Karpas-422 (cell line): Measurements from ENCODE around the gene MYEOV. TPM values are rescaled to one million over a fixed set of nuclear protein-coding genes. Genes with fewer than 3 reads are reported as not detected.

Source experiments
- DNase-seq: peaks from one replicate; pipeline ENCODE4 v3.0.0-alpha.2; 2015
- H2AFZ ChIP-seq: fragments of 200-600 bp; sonication (generic); 2 replicates; pipeline ENCODE4 v1.6.1; 2014; ENCODE audit warnings: antibody characterized with exemption, low read length, mixed read lengths
- H3K27ac ChIP-seq: fragments of 200-600 bp; sonication (generic); 2 replicates; pipeline ENCODE4 v1.5.1; 2014; ENCODE audit warnings: mild to moderate bottlenecking, low read length, moderate library complexity
- H3K27me3 ChIP-seq: fragments of 200-600 bp; sonication (generic); 2 replicates; pipeline ENCODE4 v1.6.1; 2014; ENCODE audit warnings: low read length, mixed read lengths
- H3K36me3 ChIP-seq: fragments of 200-600 bp; sonication (generic); 2 replicates; pipeline ENCODE4 v1.6.1; 2014; ENCODE audit warnings: low read length, mixed read lengths; ENCODE audit not compliant: insufficient read depth
- H3K4me1 ChIP-seq: fragments of 200-600 bp; sonication (generic); 2 replicates; pipeline ENCODE4 v1.6.1; 2014; ENCODE audit warnings: mild to moderate bottlenecking, low read length, mixed read lengths
- H3K4me2 ChIP-seq: fragments of 200-600 bp; sonication (generic); 2 replicates; pipeline ENCODE4 v1.6.1; 2014; ENCODE audit warnings: low read length, low read depth, mild to moderate bottlenecking; ENCODE audit not compliant: poor library complexity, severe bottlenecking
- H3K4me3 ChIP-seq: fragments of 200-600 bp; sonication (generic); 2 replicates; pipeline ENCODE4 v1.5.1; 2014; ENCODE audit warnings: mild to moderate bottlenecking, antibody characterized with exemption, low read length, mixed read lengths
- H3K79me2 ChIP-seq: fragments of 200-600 bp; sonication (generic); 2 replicates; pipeline ENCODE4 v1.6.1; 2014; ENCODE audit warnings: mild to moderate bottlenecking, low read length, mixed read lengths
- H3K9ac ChIP-seq: fragments of 200-600 bp; sonication (generic); 2 replicates; pipeline ENCODE4 v1.6.0; 2014; ENCODE audit warnings: low read length
- H3K9me2 ChIP-seq: fragments of 200-600 bp; sonication (generic), shearing (Covaris generic); replicated peaks from 2 replicates; pipeline ENCODE4 v1.6.0; 2014; ENCODE audit warnings: mild to moderate bottlenecking, low read length, moderate library complexity; ENCODE audit not compliant: insufficient read depth
- H3K9me3 ChIP-seq: fragments of 300-700, 200-600 bp; sonication (generic); 2 replicates; pipeline ENCODE4 v1.6.1; 2014; ENCODE audit warnings: low read length, mixed read lengths
- H4K20me1 ChIP-seq: fragments of 200-600 bp; sonication (generic); 2 replicates; pipeline ENCODE4 v1.6.1; 2014; ENCODE audit warnings: mild to moderate bottlenecking, antibody characterized with exemption, low read length, low read depth; ENCODE audit not compliant: insufficient read depth
- total RNA-seq: library from RNA; depleted of rRNA; stranded (reverse); fragments of >200 nt; shearing (Covaris generic); gene quantifications from 2 replicates; pipeline ENCODE4 v1.2.3, GENCODE V29; 2014; ENCODE audit warnings: low replicate concordance

MYEOV gene
- total RNA-seq, 1 experiment from 2014 or later, result 0.22 TPM

GRCh38 chr11:69286374-69287371 lies 7.3 kb upstream of the MYEOV start:
- H3K4me2 ChIP-seq, result no peak overlapping the region
- H3K27me3 ChIP-seq, result no peaks in the 10 kb centered on the region
- no peak for DNase-seq

GRCh38 chr11:69287968-69288882 lies 5.7 kb upstream of the MYEOV start:
- H2AFZ ChIP-seq, result no peak overlapping the region
- H3K79me2 ChIP-seq, result no peaks in the 10 kb centered on the region
- H3K27ac ChIP-seq, result no peak overlapping the region
- no peak for DNase-seq
- H3K9me3 ChIP-seq, result no peaks in the 10 kb centered on the region
- H3K4me3 ChIP-seq, result no peak overlapping the region
- H3K4me2 ChIP-seq, result no peak overlapping the region
- H3K36me3 ChIP-seq, result no peaks in the 10 kb centered on the region
- no peak overlapping the region for H3K9ac ChIP-seq
- no peaks in the 10 kb centered on the region for H3K4me1 ChIP-seq
- H3K27me3 ChIP-seq, result no peaks in the 10 kb centered on the region
- H4K20me1 ChIP-seq, result no peaks in the 10 kb centered on the region
- H3K9me2 ChIP-seq, result no peaks in the 10 kb centered on the region

More at GRCh38 chr11:69286374-69287371, 7.3 kb upstream of the MYEOV start:
- Histone ChIP-seq H3K4me1 (no peaks in the 10 kb centered on the region), H3K79me2 (no peaks in the 10 kb centered on the region), H3K9ac (no peak overlapping the region), H3K9me3 (no peaks in the 10 kb centered on the region), H3K36me3 (no peaks in the 10 kb centered on the region), H3K4me3 (no peak overlapping the region), H3K27ac (no peak overlapping the region), H2AFZ (no peak overlapping the region), H4K20me1 (no peaks in the 10 kb centered on the region), H3K9me2 (no peaks in the 10 kb centered on the region)

GRCh38 chr11:69288883-69289242 lies 5.1 kb upstream of the MYEOV start:
- H3K27ac ChIP-seq, result no peak overlapping the region
- no peaks in the 10 kb centered on the region for H3K4me1 ChIP-seq
- no peaks in the 10 kb centered on the region for H4K20me1 ChIP-seq
- H3K79me2 ChIP-seq, result no peaks in the 10 kb centered on the region
- H3K9ac ChIP-seq, result no peak overlapping the region
- H3K9me3 ChIP-seq, result no peaks in the 10 kb centered on the region
- no peak overlapping the region for H3K4me2 ChIP-seq
- H3K4me3 ChIP-seq, result no peak overlapping the region
- no peaks in the 10 kb centered on the region for H3K36me3 ChIP-seq
- H3K27me3 ChIP-seq, result no peaks in the 10 kb centered on the region
- no peaks in the 10 kb centered on the region for H3K9me2 ChIP-seq
- no peak overlapping the region for H2AFZ ChIP-seq
- DNase-seq, result no peak

GRCh38 chr11:69290806-69291205 lies 3.1 kb upstream of the MYEOV start:
- Histone ChIP-seq H3K9me3 (no peaks in the 10 kb centered on the region), H2AFZ (no peak overlapping the region), H3K79me2 (no peaks in the 10 kb centered on the region), H4K20me1 (no peaks in the 10 kb centered on the region), H3K36me3 (no peaks in the 10 kb centered on the region), H3K9me2 (no peaks in the 10 kb centered on the region), H3K9ac (no peak overlapping the region), H3K4me2 (no peak overlapping the region), H3K4me1 (peaks cover 1% of the 10 kb centered on the region; the same call in 1 of the 2 replicates), H3K27me3 (no peaks in the 10 kb centered on the region), H3K27ac (no peak overlapping the region), H3K4me3 (no peak overlapping the region)
- no peak for DNase-seq

GRCh38 chr11:69291459-69292110 lies 2.4 kb upstream of the MYEOV start:
- H3K4me3 ChIP-seq, result no peak overlapping the region
- H2AFZ ChIP-seq, result no peak overlapping the region
- H3K79me2 ChIP-seq, result no peaks in the 10 kb centered on the region
- no peaks in the 10 kb centered on the region for H3K27me3 ChIP-seq
- H3K4me1 ChIP-seq, result peaks cover 9% of the 10 kb centered on the region
- DNase-seq, result no peak
- H4K20me1 ChIP-seq, result no peaks in the 10 kb centered on the region
- H3K36me3 ChIP-seq, result no peaks in the 10 kb centered on the region
- no peak overlapping the region for H3K4me2 ChIP-seq
- no peak overlapping the region for H3K27ac ChIP-seq
- no peaks in the 10 kb centered on the region for H3K9me2 ChIP-seq
- H3K9ac ChIP-seq, result no peak overlapping the region
- H3K9me3 ChIP-seq, result no peaks in the 10 kb centered on the region

GRCh38 chr11:69292221-69292648 lies 1.7 kb upstream of the MYEOV start:
- Histone ChIP-seq H3K9me2 (no peaks in the 10 kb centered on the region), H3K79me2 (no peaks in the 10 kb centered on the region), H3K4me1 (peaks cover 15% of the 10 kb centered on the region), H3K4me3 (no peak overlapping the region), H3K27me3 (no peaks in the 10 kb centered on the region), H3K4me2 (no peak overlapping the region), H3K36me3 (no peaks in the 10 kb centered on the region), H3K9me3 (no peaks in the 10 kb centered on the region), H2AFZ (no peak overlapping the region), H4K20me1 (no peaks in the 10 kb centered on the region), H3K9ac (no peak overlapping the region), H3K27ac (no peak overlapping the region)
- peak; percentile 74 for DNase-seq

GRCh38 chr11:69293087-69293486 lies 868 bp upstream of the MYEOV start:
- no peaks in the 10 kb centered on the region for H3K9me2 ChIP-seq
- no peak overlapping the region for H3K4me3 ChIP-seq
- no peak overlapping the region for H3K4me2 ChIP-seq
- H4K20me1 ChIP-seq, result no peaks in the 10 kb centered on the region
- no peak overlapping the region for H2AFZ ChIP-seq
- no peaks in the 10 kb centered on the region for H3K9me3 ChIP-seq
- no peak overlapping the region for H3K27ac ChIP-seq
- H3K4me1 ChIP-seq, result peaks cover 24% of the 10 kb centered on the region
- DNase-seq, result no peak
- no peaks in the 10 kb centered on the region for H3K79me2 ChIP-seq
- H3K27me3 ChIP-seq, result no peaks in the 10 kb centered on the region
- no peak overlapping the region for H3K9ac ChIP-seq
- H3K36me3 ChIP-seq, result no peaks in the 10 kb centered on the region
